Brain microvascular endothelial cell (primary cell): ENCODE measurements around the gene C11orf54.
A peak's percentile ranks its signal among the peaks of the same experiment; 100 is the strongest.
"Not testable (repeated sequence)": the region's sequence is repeated elsewhere in the genome, so short reads cannot be mapped to it uniquely, and the experiment has no call there.

Experiments used
- DNase-seq: peaks from one replicate; pipeline ENCODE4 v3.0.0-alpha.2; 2020
- H3K27ac ChIP-seq: fragments of 250-450 bp; sonication (Bioruptor Pico); 2 replicates; pipeline ENCODE4 v1.5.1; 2020; ENCODE audit warnings: mild to moderate bottlenecking, moderate library complexity
- H3K27me3 ChIP-seq: fragments of 250-450 bp; sonication (Bioruptor Pico); replicated peaks from 2 replicates; pipeline ENCODE4 v1.5.1; 2020; ENCODE audit warnings: mild to moderate bottlenecking
- H3K36me3 ChIP-seq: fragments of 250-450 bp; sonication (Bioruptor Pico); replicated peaks from 2 replicates; pipeline ENCODE4 v1.5.1; 2020; ENCODE audit warnings: mild to moderate bottlenecking
- H3K4me3 ChIP-seq: 2 replicates; pipeline ENCODE4 v1.5.1; 2011; ENCODE audit warnings: low read depth, mild to moderate bottlenecking, control low read depth, low read length, moderate library complexity
- in situ Hi-C: cut with HindIII; loops from 2 replicates; pipeline ENCODE4 v1.10.0; 2017; ENCODE audit warnings: low sequenced_read_pairs, low pct_ligation_motif_present
- TF ChIP-seq, protein P1 (sequence below): IDR thresholded peaks from 2 replicates; pipeline ENCODE4 v1.5.1; 2011; ENCODE audit warnings: low read depth, mild to moderate bottlenecking, moderate library complexity, low read length, control low read depth, inconsistent platforms; ENCODE audit errors: missing control alignments

Gene C11orf54

DNA sequence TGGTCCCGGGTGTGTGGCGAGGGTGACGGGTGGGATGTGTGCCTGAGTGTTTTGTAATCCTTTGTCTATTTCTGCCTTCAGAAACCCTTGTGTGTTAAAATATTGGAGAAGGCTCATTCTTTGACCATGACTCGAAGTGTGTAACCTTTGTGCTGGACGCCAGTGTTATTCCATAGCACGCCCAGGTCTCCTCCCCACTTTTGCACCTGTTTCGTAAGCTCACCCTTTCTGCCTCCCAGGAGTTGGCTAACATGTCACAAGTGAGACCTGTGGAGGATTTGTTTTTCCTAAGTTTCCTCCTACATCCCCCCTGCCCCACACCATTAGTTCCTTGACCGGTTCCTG, 382 bp downstream of the C11orf54 start:
- Histone ChIP-seq H3K27me3 (no peaks in the 10 kb centered on the region), H3K4me3 (peak overlapping the region; percentile 98), H3K27ac (peak overlapping the region; percentile 94), H3K36me3 (peaks cover 29% of the 10 kb centered on the region)
- TF ChIP-seq, protein P1, sequence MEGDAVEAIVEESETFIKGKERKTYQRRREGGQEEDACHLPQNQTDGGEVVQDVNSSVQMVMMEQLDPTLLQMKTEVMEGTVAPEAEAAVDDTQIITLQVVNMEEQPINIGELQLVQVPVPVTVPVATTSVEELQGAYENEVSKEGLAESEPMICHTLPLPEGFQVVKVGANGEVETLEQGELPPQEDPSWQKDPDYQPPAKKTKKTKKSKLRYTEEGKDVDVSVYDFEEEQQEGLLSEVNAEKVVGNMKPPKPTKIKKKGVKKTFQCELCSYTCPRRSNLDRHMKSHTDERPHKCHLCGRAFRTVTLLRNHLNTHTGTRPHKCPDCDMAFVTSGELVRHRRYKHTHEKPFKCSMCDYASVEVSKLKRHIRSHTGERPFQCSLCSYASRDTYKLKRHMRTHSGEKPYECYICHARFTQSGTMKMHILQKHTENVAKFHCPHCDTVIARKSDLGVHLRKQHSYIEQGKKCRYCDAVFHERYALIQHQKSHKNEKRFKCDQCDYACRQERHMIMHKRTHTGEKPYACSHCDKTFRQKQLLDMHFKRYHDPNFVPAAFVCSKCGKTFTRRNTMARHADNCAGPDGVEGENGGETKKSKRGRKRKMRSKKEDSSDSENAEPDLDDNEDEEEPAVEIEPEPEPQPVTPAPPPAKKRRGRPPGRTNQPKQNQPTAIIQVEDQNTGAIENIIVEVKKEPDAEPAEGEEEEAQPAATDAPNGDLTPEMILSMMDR, result no peak
- in situ Hi-C loops, result no loop called here
- DNase-seq, result no peak

DNA sequence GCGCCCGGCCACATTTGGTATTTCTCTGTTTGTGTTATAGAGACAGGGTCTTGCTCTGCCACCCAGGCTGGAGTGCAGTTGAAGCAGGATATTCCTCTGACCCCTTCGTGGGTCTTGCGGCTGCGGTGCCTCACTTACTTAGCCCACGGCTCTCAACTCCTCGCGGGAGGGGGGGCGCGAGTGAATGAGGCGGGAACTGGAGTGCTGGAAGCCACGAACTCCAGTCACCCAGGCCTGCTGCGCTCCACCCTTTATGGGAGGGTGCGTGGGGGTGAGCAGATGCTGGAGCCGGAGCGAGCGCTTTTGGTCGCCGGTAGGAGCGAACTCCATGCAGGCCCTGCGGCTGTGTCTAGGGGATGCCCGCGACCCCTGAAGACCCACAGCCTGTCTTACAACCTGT, 1.8 kb downstream of the C11orf54 start:
- in situ Hi-C loops, result no loop called here
- Histone ChIP-seq H3K27me3 (no peaks in the 10 kb centered on the region), H3K36me3 (peaks cover 15% of the 10 kb centered on the region), H3K4me3 (no peak overlapping the region), H3K27ac (no peak overlapping the region)
- TF ChIP-seq, protein P1, result no peak
- no peak for DNase-seq

DNA sequence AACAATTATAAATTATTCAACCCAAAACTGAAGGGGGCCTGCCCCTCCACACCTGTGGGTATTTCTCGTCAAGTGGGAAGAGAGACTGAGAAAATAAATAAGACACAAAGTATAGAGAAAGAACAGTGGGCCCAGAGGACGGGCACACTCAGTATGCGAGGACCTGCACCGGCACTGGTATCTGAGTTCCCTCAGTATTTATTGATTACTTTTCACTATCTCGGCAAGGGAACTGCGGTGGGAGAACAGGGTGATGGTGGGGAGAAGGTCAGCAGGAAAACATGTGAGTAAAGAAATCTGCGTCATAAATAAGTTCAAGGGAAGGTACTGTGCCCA, 3.2 kb downstream of the C11orf54 start:
- DNase-seq, result no peak
- TF ChIP-seq, protein P1, result no peak
- in situ Hi-C loops, result no loop called here
- no peak overlapping the region for H3K4me3 ChIP-seq
- H3K27ac ChIP-seq, result no peak overlapping the region
- H3K36me3 ChIP-seq, result peaks cover 3% of the 10 kb centered on the region
- no peaks in the 10 kb centered on the region for H3K27me3 ChIP-seq

DNA sequence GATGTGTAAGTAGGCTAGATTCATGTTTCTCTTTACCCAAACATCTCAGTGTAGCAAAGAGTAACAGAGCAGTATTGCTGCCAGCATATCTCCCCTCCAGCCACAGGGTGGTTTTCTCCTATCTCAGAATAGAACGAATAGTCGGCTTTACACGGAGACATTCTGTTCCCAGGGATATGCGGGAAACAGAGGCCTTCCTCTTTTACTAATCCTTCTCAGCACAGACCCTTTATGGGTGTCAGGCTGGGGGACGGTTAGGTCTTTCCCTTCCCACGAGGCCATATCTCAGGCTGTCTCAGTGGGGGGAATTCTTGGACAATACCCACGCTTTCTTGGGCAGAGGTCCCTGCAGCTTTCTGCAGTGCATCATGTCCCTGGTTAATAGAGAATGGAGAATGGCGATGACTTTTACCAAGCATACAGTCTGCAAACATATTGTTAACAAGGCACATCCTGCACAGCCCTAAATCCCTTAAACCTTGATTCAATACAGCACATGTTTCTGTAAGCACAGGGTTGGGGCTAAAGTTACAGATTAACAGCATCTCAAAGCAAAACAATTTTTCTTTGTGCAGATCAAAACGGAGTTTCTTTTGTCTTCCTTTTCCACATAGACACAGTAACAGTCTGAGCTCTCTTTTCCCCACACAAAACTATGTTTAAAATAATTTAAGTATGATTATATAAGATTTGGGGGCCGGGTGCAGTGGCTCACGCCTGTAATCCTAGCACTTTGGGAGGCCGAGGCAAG, 3.7 kb downstream of the C11orf54 start:
- in situ Hi-C loops, H3K4me3 ChIP-seq, H3K27ac ChIP-seq, H3K36me3 ChIP-seq, H3K27me3 ChIP-seq: not testable (repeated sequence)
- TF ChIP-seq, protein P1, result peak; percentile 2
- DNase-seq, result peak; percentile 22

DNA sequence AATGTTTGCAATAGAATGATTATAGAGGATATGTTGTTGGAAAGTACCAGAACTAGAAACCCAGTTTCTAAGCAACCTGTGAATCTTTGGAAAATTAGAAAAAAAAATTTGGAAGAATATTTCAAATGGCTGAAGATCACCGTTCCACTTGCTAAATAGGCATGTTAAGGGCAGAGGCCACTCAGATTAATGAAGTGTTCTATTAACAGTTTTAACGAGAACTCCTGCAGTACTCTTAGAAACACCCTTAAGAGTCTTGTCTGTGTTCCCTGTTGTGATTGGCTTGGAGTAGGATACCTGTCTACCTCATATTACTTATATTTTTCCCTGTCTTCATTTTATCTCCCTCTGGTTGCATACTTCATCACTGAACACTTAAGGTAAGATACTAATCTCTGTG, 4.6 kb downstream of the C11orf54 start:
- H3K27me3 ChIP-seq, result no peaks in the 10 kb centered on the region
- TF ChIP-seq, protein P1, result no peak
- no peak for DNase-seq
- H3K36me3 ChIP-seq, result no peaks in the 10 kb centered on the region
- no peak overlapping the region for H3K27ac ChIP-seq
- in situ Hi-C loops, result no loop called here
- no peak overlapping the region for H3K4me3 ChIP-seq

DNA sequence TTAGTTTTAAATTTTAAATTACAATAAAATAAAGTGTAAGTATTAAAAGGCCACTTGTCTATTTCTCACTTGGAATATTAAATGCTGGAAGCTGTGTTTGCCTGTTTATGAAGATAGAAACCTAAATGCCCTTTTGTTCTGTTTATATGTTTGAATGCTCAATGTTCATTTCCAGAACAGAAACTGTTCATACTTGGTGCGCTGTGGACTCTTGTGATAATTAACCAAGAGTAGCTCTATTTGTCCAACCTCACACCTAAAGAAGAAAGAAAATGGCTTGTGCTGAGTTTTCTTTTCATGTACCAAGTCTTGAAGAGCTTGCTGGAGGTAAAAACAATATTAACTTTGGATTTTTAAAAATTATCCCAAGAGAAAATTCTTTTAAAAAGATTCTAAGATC, 5.7 kb downstream of the C11orf54 start:
- in situ Hi-C loops, result no loop called here
- no peak for DNase-seq
- H3K4me3 ChIP-seq, result no peak overlapping the region
- no peak overlapping the region for H3K27ac ChIP-seq
- no peaks in the 10 kb centered on the region for H3K36me3 ChIP-seq
- no peaks in the 10 kb centered on the region for H3K27me3 ChIP-seq
- TF ChIP-seq, protein P1, result no peak
